Effector CD4-positive, alpha-beta T cell (primary cell): ENCODE results near the gene ATP11A.
"Not testable (repeated sequence)": the region's sequence is repeated elsewhere in the genome, so short reads cannot be mapped to it uniquely, and the experiment has no call there.

Experiments
- DNase-seq: peaks from one replicate; pipeline ENCODE4 v3.0.0-alpha.2; 2020

ATP11A gene

DNA sequence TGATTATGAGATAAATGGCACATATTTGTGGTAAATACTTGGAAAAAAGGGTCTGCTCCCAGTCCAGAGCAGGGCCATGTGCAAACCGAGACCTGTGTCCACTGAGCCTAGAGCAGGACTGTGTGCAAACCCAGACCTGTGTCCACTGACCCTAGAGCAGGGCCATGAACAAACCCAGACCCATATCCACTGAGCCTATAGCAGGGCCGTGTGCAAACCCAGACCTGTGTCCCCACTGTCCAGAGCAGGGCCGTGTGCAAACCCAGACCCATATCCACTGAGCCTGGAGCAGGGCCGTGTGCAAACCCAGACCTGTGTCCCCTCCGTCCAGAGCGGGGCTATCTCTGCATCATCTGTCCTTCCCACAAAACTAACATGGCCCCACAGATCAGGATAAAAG, 136.0 kb downstream of the ATP11A start:
- DNase-seq = no peak

GRCh38 chr13:112826565-112826964, 136.7 kb downstream of the ATP11A start:
- no peak for DNase-seq

GRCh38 chr13:112828082-112828699, 138.4 kb downstream of the ATP11A start:
- no peak for DNase-seq

DNA sequence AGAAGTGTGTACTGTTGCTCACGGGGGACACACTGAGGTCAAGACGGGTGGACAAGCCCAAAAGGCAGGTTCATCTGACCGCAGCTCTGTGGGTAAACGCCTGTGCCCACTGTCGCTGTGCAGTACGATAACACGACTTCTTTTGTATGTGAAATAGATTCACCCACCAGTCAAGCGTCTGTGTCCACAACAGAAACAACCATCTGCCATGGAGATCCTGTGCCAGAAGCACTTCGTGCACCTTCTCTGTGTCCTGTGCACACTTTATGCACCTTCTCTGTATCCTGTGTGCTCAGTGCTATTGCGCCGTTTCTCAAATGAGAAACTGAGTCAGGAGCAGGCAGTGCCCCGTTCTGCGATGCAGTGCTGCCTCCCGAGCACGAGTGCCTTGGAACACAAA, 138.9 kb downstream of the ATP11A start:
- DNase-seq = no peak

DNA sequence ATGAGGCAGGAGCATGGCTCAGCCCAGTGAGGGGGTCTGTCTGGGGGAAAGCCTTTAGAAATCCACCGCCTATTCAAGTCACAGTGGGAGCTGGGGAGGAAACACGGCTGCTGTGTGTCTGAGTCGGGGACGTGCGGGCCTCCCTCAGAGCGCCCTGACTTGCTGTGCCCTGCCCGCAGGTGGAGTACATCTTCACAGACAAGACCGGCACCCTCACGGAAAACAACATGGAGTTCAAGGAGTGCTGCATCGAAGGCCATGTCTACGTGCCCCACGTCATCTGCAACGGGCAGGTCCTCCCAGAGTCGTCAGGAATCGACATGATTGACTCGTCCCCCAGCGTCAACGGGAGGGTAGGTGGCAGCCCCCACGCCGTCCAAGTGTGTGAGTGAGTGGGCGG, 141.4 kb downstream of the ATP11A start:
- no peak for DNase-seq

- no peak for DNase-seq
Observed at GRCh38 chr13:112831801-112832200, 142.0 kb downstream of the ATP11A start.

DNA sequence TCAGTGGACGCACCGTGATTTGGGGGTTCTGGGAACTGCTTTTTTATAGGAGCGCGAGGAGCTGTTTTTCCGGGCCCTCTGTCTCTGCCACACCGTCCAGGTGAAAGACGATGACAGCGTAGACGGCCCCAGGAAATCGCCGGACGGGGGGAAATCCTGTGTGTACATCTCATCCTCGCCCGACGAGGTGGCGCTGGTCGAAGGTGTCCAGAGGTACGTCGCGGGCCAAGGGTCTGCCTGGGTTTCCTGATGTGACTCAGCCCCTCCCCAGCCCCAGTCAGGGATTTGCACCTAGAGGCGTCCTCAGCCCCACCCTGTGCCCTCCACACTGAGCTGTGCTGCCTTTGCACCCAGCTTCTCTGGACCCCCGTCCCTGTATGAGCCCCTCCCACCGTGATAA, 143.0 kb downstream of the ATP11A start:
- DNase-seq = no peak

GRCh38 chr13:112833551-112834257, 143.9 kb downstream of the ATP11A start:
- DNase-seq = no peak

DNA sequence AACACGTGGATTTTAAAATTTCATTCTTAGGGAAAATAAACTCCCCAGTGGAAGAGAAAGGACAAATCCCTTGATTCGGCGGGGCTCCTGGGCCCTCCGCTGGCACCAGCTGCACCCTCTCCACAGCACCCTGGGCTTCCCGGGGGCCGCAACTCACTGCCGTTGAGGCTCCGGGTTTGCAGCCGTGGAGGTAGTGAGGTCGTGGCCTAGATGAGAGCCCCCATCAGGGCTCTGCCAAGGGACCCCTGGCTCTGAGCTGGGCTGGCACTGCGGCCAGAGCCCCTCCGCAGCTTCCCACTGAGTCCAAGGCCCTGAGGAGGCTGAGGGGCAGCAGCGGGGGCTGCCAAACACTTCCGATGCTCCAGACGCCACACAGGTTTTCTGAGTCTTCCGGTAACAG, 145.5 kb downstream of the ATP11A start:
- DNase-seq = no peak

DNA sequence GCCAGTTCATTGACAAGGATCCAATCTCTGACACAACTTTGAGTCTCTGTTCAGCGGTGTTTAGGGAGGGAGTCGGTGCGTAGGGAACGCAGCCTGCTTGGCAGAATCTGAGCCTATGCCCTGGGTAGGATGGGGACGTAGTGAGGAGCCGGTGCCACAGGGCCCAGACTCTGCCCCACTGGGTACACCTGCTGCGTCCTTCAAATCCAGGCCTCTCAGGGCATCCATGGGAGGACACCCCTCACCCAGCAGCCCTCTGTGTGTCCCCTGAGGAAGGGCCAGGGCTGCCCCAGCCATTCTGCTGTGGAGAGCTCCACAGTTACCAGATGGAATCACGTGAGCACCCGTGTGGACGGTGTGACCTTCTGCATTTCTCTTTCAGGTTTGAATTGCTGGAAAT, 146.0 kb downstream of the ATP11A start:
- no peak for DNase-seq

GRCh38 chr13:112836940-112837339, 147.1 kb downstream of the ATP11A start:
- no peak for DNase-seq

DNA sequence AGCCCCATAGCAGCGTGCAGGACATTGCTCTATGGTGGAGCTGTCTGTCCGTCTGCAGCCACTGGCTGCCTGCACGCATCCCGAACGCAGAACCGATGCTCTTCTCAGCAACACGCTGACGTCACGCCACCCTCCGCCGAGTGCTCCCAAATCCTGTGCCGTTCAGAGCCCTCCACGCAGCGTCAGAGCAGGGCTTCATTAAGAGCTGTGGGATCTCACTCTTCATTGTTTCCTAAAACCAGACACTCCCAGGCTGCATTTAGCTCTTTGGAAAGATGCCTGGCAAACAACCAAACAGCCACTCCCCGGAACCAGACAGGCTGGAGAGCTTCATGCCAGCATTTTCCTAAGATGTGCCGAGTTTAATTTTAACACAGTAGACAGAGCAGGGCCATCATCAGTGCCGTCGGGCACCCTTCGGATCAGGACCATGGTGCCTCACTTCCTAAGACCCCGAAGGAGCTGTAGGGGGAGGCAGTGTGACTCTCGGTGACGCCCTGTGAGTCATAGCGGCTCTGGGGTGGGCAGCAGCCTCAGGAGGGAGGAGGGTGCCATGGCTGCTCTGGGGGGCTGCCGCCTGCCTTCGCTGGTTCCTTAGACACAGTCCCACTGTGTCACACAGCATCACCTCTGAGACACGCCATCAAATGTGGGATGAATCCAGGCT, 147.7 kb downstream of the ATP11A start:
- no peak for DNase-seq

- no peak for DNase-seq
Observed at GRCh38 chr13:112838038-112838841, 148.4 kb downstream of the ATP11A start.

GRCh38 chr13:112838842-112839117, 148.9 kb downstream of the ATP11A start:
- DNase-seq = no peak

DNA sequence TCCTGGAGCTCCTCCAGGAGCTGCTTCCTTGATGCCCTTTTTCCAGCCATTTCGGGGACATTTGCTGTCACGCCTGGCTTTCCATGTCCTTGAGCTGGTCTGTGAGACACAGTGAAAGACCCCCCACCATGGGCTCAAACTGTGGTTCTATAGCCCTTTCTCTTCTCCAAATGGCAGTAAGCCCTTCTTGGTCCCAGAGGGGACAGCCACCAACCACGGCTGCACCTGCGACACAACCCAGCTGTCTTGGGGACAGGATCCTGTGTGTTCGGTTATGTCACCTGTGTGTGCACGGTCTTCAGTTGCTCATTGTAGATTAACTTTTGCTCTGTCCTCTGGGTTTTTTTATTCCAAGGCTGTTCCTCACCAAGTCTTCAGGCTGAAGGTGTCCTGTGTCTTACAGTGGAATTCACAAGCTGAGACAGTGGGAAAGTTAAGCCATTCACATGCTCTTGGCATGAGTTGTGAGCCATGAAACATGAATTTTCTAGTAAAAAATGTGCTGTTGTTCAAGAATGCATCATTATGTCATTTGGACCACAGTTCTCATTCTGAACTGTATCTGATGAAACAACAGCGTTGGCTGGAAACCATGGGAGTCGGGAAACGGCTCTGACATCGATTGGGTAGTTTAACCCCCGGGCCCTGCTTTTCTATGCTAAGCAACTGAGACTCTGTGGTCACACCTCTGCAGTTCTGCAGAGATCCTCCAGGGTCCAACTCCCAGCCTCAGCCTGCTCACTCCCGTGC, 149.7 kb downstream of the ATP11A start:
- DNase-seq = no peak

DNA sequence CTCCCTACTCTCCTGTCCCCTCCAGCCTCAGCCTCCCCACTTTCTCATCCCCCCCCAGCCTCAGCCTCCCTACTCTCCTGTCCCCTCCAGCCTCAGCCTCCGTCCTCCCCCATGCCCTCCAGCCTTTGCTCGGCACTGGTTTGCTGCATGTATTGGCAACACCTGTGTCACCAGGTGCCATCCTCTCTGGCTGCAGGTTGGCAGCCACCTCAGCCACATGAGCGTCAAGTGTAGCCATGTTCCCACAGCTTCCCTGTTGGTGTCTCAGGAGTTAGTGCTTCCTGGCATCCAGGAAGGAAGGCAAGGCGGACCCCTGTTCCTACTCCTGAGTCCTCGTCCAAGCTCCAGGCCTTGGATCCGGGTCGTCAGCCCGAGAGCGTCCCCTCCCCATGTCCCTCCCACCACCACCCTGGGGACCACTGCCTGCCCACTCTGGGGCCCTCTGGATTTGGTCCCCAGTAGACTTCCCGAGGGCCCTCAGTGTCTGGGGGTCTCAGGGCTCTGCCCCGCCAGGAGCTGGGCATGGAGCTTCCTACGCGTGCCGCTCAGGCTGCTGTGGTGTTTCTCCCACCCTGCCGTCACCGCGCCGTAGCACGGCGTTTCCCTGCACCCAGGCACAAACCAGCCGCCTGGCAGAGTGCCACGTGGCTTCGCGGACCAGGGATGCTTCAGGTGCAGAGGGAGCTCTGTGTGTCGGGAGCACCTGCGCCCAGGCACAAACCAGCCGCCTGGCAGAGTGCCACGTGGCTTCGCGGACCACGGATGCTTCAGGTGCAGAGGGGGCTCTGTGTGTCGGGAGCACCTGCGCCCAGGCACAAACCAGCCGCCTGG, 150.8 kb downstream of the ATP11A start:
- DNase-seq = no peak

DNA sequence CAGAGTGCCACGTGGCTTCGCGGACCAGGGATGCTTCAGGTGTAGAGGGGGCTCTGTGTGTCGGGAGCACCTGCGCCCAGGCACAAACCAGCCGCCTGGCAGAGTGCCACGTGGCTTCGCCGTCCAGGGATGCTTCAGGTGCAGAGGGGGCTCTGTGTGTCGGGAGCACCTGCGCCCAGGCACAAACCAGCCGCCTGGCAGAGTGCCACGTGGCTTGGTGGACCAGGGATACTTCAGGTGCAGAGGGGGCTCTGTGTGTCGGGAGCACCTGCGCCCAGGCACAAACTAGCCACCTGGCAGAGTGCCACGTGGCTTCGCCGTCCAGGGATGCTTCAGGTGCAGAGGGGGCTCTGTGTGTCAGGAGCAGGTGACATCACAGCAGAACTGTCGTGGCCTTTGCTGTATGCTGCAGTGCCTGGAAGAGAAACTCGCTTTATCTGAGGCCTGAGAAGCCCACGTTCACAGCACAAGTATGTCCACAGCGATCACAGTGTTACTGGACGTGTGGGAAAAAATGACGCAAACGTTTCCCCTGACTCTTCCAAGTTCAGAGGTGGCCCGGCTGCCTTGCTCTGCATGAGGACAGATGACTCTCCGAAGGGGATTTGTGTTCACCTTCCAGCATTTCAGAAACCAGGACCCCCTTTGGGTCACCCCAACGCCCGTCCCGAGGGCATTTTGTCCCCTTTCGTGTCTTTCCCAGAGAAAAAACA, 151.6 kb downstream of the ATP11A start:
- DNase-seq = not testable (repeated sequence)

DNA sequence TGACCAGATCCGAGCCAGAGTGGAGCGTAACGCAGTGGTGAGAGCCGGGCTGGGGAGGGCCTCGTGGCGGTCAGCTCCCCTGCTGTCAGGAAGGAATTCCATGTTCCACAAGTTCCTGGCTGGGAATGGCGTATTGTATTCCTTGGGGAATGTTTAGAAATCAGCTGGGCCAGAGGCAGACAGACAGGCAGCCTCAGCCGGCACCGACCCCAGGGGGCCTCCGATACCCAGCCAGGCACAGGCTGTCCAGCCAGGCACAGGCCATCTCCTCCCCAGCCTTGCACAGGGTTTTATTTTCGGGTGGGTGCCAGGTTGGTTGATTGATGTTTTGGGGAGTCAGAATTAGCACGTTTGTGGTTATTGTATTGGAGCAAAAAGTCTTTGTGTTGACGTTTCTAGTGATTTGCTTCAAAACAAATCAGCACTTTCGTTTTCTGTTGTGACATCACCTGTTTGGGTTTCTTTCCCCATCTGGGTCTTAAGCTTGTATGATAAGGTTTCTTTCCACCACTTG, 152.6 kb downstream of the ATP11A start:
- no peak for DNase-seq

DNA sequence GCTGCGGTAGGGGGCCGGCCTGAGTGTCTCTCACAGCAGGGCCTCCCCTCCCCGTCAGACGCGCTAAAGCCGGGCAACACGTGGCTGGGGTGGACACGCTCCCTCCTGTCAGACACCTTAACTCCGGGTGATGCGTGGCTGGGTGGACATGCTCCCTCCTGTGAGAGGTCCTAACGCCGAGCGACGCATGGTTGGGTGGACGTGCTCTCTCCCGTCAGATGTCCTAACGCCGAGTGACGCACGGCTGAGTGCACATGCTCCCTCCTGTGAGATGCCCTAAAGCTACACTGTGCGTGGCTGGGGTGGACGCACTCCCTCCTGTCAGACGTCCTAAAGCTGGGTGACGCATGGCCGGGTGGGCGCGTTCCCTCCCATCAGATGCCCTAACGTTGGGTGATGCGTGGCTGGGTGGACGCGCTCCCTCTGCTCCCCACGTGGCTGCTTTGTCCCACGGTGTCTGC, 153.1 kb downstream of the ATP11A start:
- DNase-seq = no peak

DNA sequence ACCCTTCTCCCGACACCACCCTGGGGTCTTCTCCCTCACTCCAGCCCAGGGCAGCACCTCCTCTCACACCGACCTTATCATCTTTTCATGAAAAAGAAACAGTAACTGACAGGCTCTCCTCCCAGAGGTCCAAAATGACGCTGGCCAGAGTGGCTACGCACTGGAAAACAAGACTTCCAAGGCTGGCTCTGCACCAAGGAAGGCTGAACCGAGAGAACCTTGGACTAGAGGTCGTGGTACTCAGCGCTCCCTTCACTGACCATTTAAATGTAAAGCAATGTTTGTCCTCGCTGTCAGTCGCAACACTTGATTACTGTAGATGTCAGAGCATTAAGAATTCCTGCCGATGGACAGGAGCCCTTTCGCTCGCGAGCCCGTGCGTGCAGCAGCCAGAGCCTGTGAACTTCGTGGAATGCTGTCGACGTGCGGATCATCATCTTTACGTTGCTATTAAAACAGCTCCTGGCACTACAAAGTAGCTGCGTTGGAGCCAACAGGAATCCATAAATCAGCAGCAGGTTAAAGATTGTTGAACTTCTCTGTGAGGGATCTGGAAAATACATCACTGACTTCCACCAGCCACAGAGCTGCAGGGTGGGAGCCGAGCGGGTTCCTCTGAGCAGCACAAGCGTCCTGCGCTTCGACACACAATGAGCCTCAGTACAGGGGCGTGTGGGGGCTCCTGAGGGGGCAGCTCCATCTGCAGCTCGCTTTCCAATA, 153.7 kb downstream of the ATP11A start:
- no peak for DNase-seq
